OCI-LY7 (cell line): ENCODE data around the gene HOXB8. TPM values are rescaled to one million over a fixed set of nuclear protein-coding genes. Genes with fewer than 3 reads are reported as not detected.

Source experiments
- BruUV-seq: library from RNA; stranded (reverse); fragments of 400-500 nt; replicated peaks from 2 replicates; lab custom pipeline; 2021; lab: Mats Ljungman, UMichigan
- CTCF ChIA-PET: fragments of 300-600 bp; sonication (Branson Sonifier 250); formaldehyde crosslinking; loops from one replicate; lab custom pipeline; 2022; ENCODE audit warnings: antibody characterized with exemption; ENCODE audit not compliant: unreplicated experiment; lab: Charles Lee
- POLR2A ChIA-PET: fragments of 300-600 bp; sonication (Branson Sonifier 250); formaldehyde crosslinking; loops from one replicate; lab custom pipeline; 2022; ENCODE audit warnings: antibody characterized with exemption; lab: Charles Lee
- DNase-seq: peaks from one replicate; pipeline ENCODE4 v3.0.0-alpha.2; 2015; ENCODE audit warnings: low spot score
- H2AFZ ChIP-seq: fragments of 200-600 bp; sonication (generic), shearing (Covaris generic); 2 replicates; pipeline ENCODE4 v1.6.1; 2014; ENCODE audit warnings: mild to moderate bottlenecking, antibody characterized with exemption, low read length, moderate library complexity
- H3K27ac ChIP-seq: fragments of 200-600 bp; sonication (generic); 2 replicates; pipeline ENCODE4 v1.5.1; 2014; ENCODE audit warnings: mixed run types, low read depth, mild to moderate bottlenecking, moderate library complexity, low read length, inconsistent platforms; ENCODE audit not compliant: poor library complexity, severe bottlenecking
- H3K36me3 ChIP-seq: fragments of 200-600 bp; sonication (generic); 2 replicates; pipeline ENCODE4 v1.6.1; 2014; ENCODE audit warnings: mild to moderate bottlenecking, antibody characterized with exemption, low read length, moderate library complexity, mixed read lengths; ENCODE audit not compliant: insufficient read depth
- H3K4me1 ChIP-seq: fragments of 200-600 bp; sonication (generic); 2 replicates; pipeline ENCODE4 v1.5.1; 2014; ENCODE audit warnings: mild to moderate bottlenecking, low read length; ENCODE audit not compliant: insufficient read depth, poor library complexity, severe bottlenecking
- H3K4me2 ChIP-seq: fragments of 200-600 bp; sonication (generic); 2 replicates; pipeline ENCODE4 v1.6.1; 2014; ENCODE audit warnings: mild to moderate bottlenecking, low read length
- H3K4me3 ChIP-seq: fragments of 200-600 bp; sonication (generic); 2 replicates; pipeline ENCODE4 v1.5.1; 2014; ENCODE audit warnings: mild to moderate bottlenecking, low read depth, low read length; ENCODE audit not compliant: poor library complexity, severe bottlenecking
- H3K79me2 ChIP-seq: fragments of 200-600 bp; sonication (generic); 2 replicates; pipeline ENCODE4 v1.6.1; 2016; ENCODE audit warnings: low read depth, mild to moderate bottlenecking, low read length, moderate library complexity, mixed read lengths; ENCODE audit not compliant: insufficient read depth
- H3K9me2 ChIP-seq: fragments of 200-600 bp; sonication (generic); 2 replicates; pipeline ENCODE4 v1.6.1; 2016; ENCODE audit warnings: mild to moderate bottlenecking, low read length, mixed read lengths; ENCODE audit not compliant: insufficient read depth
- H3K9me3 ChIP-seq: fragments of 200-600 bp; sonication (generic); 2 replicates; pipeline ENCODE4 v1.6.1; 2014; ENCODE audit warnings: mild to moderate bottlenecking, mixed run types, low read length, mixed read lengths
- H4K20me1 ChIP-seq: fragments of 200-600 bp; sonication (generic); 2 replicates; pipeline ENCODE4 v1.6.1; 2014; ENCODE audit warnings: mild to moderate bottlenecking, antibody characterized with exemption, low read length, moderate library complexity, mixed read lengths; ENCODE audit not compliant: insufficient read depth
- EZH2phosphoT487 ChIP-seq: fragments of 200-600 bp; sonication (generic); IDR thresholded peaks from 2 replicates; pipeline ENCODE4 v1.6.1; 2018; ENCODE audit warnings: low read depth, borderline replicate concordance, mild to moderate bottlenecking, mixed run types, antibody characterized with exemption, low read length, moderate library complexity, mixed read lengths
- intact Hi-C: fragments of 100-400 bp; cut with micrococcal nuclease; formaldehyde crosslinking; loops from one replicate; pipeline ENCODE4 v1.10.0; 2022; ENCODE audit not compliant: unreplicated experiment
- total RNA-seq, 2 experiments: library from RNA; depleted of rRNA in 1 of 2; stranded (reverse); fragments of >200 nt in 1 of 2; shearing (Covaris generic) in 1 of 2; gene quantifications; 2 replicates each; pipeline ENCODE4 v1.2.3, GENCODE V29; 2014 to 2022
- TF ChIP-seq, protein P1 (sequence below): fragments of 200-600 bp; sonication (generic); conservative IDR thresholded peaks from 2 replicates; pipeline ENCODE4 v1.5.1; 2014; ENCODE audit warnings: mild to moderate bottlenecking, antibody characterized with exemption, low read length, moderate library complexity, mixed read lengths

The HOXB8 gene
- total RNA-seq, 2 experiments from 2014 or later, result not detected

DNA sequence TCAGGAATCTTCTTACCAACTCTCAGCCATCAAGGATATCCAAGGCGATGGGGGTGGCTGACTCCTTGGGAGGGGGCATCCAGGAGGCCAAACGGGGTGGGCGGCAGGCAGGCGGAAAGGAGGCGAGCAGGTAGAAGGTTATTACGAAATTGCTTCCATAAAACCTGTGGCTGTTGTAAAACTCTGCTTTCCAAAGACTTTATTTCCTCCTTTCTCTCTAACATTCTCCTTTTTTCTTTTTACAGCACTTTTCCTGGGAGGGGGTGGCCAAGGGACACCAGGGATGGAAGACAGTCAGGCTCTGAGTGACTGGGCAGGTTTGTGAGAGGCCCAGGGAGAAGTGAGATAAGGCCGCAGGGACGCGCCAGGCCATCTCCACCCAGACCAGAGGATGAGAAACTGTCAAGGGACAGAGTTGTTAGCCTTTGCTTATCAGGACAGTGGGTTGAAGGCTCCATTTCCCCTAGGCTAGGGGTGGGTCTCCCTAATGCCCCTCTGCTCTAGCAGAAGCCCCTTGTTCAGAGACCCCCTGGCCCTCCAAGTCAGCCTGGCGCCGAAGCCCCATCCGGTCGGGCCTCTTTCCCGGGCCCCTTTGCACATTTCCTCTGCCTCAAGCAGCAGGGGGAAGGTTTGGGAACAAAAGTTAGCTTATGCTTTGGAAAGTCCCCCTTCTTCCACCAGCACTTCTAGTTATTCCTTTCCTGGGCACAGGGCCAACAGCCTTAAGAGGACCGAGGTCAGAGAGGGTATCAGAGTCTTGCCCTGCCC, 16.0 kb upstream of the HOXB8 start:
- Histone ChIP-seq H4K20me1 (no peaks in the 10 kb centered on the region), H3K4me3 (no peak overlapping the region), H3K4me2 (no peak overlapping the region), H3K27ac (no peak overlapping the region), H3K9me2 (no peaks in the 10 kb centered on the region), H3K9me3 (no peaks in the 10 kb centered on the region), H3K4me1 (no peaks in the 10 kb centered on the region), H3K36me3 (no peaks in the 10 kb centered on the region), H3K79me2 (no peaks in the 10 kb centered on the region), H2AFZ (no peak overlapping the region)
- POLR2A ChIA-PET, result no interaction called here
- TF ChIP-seq EZH2phosphoT487, result no peak
- TF ChIP-seq, protein P1, sequence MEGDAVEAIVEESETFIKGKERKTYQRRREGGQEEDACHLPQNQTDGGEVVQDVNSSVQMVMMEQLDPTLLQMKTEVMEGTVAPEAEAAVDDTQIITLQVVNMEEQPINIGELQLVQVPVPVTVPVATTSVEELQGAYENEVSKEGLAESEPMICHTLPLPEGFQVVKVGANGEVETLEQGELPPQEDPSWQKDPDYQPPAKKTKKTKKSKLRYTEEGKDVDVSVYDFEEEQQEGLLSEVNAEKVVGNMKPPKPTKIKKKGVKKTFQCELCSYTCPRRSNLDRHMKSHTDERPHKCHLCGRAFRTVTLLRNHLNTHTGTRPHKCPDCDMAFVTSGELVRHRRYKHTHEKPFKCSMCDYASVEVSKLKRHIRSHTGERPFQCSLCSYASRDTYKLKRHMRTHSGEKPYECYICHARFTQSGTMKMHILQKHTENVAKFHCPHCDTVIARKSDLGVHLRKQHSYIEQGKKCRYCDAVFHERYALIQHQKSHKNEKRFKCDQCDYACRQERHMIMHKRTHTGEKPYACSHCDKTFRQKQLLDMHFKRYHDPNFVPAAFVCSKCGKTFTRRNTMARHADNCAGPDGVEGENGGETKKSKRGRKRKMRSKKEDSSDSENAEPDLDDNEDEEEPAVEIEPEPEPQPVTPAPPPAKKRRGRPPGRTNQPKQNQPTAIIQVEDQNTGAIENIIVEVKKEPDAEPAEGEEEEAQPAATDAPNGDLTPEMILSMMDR, result no peak
- DNase-seq, result no peak
- intact Hi-C loops, result no loop called here
- CTCF ChIA-PET, result no interaction called here
- BruUV-seq, result no TSS peak

DNA sequence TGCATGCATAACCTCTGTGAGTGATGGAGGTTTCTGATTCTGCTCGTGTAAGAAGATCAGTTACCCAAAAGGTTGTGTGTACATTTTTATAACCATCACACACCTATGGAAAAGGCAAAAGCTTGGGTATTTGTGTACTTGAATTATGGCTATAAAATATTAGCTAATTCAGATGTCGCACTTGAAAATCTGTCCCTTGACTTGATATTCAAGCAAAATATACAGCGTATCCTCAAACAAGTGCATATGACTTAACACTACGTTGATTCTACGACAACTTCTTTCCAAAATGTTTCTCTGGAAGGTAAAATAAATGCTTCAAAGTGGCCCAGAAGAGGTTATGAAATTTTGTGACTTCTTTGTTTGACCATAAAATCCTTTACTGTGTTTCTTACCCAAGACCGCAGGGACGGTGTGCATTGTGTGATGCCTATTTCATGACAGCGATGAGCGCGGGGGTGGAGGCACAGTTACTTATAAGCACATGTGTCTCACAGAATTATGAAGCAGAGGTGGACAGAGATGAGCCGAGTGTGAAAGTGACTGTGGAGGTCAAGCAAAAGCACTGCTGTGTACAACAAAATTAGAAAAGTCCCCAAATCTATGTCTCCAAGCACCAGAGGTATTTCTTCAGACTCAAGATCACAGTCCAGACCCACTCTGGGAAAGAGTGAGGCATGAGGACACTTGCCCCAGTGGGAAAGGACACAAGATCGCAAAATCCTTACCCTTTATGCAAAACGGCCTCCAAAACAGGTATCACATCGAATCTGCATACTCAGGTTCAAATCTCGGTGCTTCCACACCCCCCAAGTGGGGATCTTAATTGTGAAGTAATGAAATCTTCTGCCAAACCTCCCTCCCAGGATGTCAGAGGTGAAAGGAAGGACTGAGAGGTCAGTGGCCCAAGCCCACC, 15.2 kb upstream of the HOXB8 start:
- no peaks in the 10 kb centered on the region for H3K9me3 ChIP-seq
- no peaks in the 10 kb centered on the region for H3K9me2 ChIP-seq
- no TSS peak for BruUV-seq
- intact Hi-C loops, result no loop called here
- TF ChIP-seq EZH2phosphoT487, result no peak
- TF ChIP-seq, protein P1, result no peak
- DNase-seq, result no peak
- no peaks in the 10 kb centered on the region for H4K20me1 ChIP-seq
- H3K36me3 ChIP-seq, result no peaks in the 10 kb centered on the region
- H2AFZ ChIP-seq, result no peak overlapping the region
- H3K4me2 ChIP-seq, result no peak overlapping the region
- CTCF ChIA-PET, result no interaction called here
- no peaks in the 10 kb centered on the region for H3K4me1 ChIP-seq
- no peak overlapping the region for H3K27ac ChIP-seq
- no peak overlapping the region for H3K4me3 ChIP-seq
- no peaks in the 10 kb centered on the region for H3K79me2 ChIP-seq
- POLR2A ChIA-PET, result no interaction called here
